Fibroblast of gingiva (primary cell): ENCODE results near the gene PKD1L1.
A peak's percentile ranks its signal among the peaks of the same experiment; 100 is the strongest.
"Not testable (repeated sequence)": the region's sequence is repeated elsewhere in the genome, so short reads cannot be mapped to it uniquely, and the experiment has no call there.

ENCODE experiments used
- DNase-seq: peaks from one replicate; pipeline ENCODE4 v3.0.0-alpha.2; 2011; ENCODE audit warnings: low read depth

The PKD1L1 gene

DNA sequence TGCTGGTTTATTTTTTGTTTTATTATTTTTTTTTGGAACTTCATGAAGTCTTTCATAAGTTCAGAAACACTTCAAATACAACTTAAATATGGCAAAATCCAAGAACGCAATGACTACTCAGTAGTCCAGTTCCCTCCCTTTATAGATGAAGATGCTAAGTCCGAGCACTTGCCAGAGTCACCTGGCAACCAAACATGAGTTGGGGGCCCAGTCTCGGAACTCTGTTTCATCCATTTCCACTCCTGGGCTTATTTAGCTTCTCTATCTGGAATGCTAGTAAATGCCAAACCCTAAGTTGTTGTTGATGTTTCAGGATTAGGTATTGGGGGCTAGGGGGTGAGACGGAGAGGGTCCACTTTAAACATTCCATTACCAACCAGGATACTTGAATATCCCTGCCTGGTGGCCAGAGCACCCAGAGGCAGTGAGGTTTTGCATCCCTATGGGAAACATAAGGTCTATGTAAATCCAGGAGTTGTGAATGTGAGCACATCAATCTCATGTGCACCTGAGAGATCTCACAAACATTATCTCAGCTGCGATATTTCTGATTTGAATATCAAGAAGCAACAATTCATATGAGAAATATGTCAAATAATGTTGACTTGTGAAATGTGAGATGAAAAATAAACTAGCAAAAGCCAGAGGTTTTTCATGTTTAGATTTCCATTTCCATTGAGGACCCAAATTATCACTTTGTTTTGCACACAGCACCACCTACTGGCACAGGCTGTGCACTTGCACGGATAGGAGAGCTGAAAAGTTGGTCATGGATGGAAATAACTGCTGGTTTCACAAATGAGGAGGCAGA, 129.3 kb downstream of the PKD1L1 start:
- peak; percentile 67 for DNase-seq

DNA sequence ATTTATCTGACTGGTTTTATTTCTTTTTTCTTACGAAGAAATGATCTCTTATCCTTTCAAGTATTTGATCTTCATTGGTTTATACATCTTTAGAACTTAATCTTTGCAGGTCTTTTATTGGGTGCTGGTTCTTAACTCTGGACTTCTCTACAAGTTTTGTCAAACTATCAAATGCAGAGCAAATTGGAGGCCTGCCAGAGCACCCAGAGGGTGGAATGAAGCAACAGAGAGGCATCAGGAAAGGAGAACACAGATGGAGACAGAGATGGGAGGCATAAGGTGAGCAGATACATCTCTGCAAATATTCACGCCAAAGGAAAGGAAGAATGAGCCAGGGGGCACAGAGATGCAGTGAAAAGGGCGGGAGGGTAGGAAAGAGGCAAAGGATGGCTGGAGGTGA, 130.3 kb downstream of the PKD1L1 start:
- DNase-seq: peak; percentile 12

DNA sequence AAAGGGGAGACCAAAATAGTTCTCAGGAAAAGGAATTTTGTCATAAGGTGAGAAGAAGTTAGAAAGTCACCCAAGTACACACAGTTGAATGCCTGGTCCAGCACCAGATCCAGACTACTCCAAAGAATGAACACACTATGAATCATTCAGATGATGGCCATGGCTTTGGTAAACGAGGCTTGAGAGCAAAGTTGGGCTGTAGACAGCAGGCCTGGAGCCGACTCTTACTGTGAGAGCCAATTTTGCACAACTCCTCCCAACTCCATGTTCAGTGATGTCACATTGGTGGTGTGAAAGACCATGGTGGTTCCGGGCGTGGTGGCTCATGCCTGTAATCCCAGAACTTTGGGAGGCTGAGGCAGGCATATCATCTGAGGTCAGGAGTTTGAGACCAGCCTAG, 131.6 kb downstream of the PKD1L1 start:
- DNase-seq: no peak

DNA sequence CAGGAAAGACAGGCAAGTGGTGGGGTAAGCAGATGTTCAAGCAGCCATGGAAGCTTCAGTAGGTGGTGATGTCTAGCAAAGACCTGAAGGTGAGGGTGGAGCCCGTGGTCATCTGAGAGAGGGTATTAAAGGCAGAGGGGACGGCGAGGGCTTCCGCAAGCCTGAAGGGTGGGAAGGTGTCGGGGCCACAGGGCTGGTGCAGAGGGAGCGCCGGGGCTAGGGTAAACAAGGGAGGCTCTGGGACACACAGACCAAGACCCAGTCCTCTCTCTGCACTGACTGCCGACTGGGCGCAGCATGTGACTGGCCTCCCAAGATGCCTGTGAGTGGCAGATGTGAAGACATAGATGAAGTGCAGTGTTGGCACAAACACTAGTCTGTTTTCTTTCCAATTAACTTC, 132.4 kb downstream of the PKD1L1 start:
- no peak for DNase-seq

DNA sequence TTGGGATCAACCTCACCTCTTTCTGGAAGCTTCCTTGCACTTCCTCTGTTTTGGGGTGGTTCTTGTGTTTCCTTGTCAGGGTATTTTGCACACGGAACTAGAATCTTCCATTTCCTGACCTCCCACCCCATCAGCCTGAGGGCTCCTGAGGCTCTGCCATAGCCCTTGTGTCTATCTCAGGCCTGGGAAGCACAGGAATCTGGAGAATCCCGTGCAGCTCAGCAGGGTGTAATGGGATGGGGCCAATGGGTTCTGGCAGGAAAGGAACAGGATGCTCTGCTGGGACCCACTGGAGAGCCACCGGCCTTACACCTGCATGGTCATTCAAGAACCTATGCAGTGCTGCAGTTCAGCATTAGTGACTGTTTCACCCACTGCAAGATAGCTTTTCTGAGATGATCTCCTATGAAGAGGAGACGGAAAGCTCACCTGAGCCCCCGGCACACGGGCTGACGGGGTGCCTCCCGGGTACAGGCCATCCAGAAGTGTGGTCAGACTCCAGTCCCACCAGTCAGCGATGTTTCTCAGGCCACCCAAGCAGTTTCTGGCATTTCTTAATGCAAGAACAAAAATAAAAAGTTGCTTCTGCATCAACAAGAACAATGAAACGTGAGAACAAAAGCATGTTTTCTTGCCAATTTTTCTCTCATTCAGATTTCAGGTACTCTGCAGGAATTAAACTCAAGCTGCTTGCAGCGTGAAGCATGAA, 133.2 kb downstream of the PKD1L1 start:
- DNase-seq: no peak

DNA sequence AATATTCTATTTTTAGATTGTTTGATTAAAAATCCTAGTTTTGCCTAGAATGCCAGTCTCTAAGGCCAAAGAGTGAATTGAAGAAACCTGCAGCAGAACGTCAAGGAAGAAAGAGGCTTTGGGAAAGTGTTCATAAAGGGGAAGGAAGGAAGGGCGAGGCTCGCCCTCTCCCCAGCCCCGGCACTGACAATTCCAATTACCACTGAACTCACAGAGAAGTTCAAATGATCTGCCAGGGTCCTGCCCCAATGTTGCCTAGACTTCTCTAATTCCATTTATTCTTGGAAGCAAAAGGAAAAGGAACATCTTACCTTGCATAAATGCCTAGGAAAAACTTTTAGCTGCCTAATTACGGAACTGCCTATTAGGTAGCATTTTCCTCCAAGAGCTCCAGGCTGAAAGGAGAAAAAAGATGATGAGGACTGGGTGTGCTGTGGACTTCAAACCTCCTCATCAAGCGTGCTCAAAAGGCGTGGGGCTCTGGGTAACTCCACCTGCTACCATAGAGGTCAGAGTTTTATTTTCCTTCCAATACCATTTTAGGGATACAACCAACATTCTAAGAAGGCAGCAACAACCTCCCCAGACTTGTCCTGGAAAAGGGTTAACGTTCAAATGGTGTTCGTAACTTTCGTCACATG, 134.5 kb downstream of the PKD1L1 start:
- no peak for DNase-seq

DNA sequence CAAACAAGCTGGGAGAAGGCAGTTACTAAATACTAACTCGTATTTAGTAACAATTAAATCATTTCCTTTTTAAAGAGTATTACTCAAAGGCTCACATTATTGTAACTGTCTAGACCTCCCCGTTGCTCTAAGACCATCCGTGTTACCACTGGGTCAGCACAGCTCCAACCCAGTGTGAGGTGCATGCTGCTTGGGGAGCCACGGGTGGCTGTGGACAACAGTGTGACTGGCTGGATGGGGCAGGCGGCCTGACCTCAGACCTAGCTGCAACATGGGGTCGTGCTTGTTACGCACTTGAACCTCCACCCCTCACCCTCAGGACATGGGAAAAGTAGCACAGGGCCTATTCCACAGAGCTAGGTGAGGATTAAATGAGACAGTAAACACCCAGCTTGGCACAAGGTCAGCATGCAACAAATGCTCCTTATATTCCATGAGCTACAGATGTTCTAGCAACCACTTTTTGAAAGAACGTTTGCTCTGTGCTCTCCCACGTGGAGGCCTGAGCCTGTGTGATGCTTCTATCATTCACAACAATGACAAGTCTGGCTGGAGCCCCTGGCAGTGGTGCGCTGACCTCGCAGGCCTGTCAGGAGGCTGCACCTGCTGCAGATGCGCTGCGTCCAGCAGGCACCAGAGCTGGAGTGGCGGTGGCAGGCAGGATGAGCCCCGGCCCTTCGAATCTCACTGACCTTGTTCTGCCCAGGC, 135.7 kb downstream of the PKD1L1 start:
- no peak for DNase-seq

DNA sequence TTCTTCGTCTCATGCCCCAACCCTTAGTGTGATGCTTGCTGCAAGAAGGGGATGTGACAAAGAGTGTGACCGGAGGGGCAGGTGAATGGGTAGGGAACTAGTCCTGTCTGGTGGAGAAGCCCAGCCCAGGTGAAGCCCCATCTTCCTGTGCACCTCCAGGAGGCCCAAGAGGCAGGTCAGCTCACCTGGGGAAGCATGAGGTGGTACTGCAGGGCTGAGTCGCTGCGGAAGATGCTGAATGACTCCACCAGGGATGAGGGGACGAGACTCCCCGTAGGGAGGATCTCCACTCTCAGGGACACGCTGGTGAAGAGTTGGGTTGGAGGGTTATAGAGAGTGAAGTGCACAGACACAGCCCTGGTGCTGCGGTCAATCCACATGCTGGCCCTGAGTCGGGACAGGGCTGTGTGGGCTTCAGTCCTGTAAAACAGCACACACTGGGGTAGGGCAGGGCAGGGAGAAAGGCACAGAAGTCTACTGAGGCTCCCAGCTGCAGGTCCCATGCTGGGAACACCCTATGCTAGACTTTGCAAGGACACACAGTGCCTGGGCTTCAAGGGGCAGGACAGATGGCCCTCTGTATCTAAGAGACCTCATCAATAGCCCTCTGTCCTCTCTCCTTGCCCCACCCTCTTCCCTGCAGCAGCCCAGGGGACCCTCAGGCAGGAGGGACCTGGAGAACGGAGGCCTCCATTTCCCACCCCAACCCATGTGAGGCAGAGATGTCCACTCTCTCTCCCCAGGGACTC, 136.5 kb downstream of the PKD1L1 start:
- no peak for DNase-seq

DNA sequence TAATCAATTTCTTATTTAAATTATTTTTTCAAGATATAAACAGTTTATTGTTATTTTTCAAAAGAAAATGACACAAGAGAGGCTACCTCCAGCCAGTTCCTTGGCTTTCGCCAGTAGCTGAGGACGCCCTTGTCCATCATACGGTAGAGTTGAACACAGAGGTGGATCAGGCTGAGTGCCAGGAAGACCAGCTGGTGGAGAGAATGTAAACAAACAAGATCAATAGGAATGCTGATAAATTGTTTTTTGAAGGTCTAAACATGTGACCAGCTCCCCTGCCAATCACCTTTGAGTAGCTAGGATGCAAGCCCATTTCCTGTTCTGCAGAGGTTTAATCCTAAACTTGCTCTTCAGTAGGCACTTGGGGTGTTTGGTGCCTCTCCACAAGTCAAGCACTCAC, 138.9 kb downstream of the PKD1L1 start:
- no peak for DNase-seq

DNA sequence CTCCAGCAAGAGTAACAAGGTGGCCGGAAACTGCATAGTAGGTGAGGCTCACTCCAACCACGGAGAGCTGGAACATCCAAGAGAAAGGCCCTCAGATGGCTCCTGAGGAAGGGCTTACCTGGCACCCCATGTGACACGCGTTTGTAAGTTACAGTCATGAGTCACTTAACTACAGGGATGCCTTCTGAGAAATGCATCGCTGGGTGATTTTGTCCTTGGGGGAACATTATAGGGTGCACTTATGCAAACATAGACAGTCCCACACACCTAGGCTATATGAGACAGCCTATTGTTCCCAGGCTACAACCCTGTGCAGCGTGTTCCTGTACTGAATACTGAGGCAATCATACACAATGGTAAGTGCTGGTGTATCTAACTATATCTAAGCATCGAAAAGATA, 139.9 kb downstream of the PKD1L1 start:
- DNase-seq: no peak

DNA sequence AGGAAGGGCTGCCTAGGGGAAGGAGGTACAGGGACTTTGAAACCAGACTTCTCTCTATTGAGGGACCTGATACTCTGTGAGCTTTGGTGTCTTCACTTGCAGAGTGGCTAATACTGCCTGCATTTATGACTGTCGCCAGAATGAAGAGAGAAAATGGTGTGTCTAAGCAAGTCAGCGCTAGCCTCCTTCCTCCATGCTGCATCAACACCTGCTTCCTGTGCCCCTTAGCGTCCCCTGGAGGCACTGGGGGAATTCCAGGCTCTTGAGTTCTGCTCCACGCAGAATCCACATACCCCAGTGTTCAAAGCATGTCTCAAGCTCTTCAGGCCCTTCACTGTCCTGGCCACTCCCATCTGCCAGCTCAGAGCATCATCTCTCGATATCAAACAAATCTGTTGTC, 140.5 kb downstream of the PKD1L1 start:
- DNase-seq: no peak

DNA sequence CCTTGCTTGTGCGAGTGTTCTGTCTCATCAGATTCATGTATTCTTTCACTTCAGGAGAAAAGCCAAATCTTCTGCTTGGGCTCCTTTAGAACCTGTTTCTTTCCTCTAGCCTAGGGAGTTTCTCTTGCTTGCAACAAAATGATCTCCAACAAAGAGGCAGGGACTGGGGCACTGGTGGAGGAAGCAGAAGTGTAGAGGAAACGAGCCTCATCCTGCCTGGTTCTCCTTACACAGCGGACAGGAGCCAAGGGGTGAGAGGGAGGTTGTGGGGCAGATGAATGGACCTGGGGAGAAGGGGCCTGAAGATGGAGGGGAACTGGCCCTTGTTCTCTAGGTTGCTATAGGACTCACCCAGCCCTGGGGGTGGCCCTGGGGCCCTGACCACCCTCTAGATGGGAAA, 141.1 kb downstream of the PKD1L1 start:
- DNase-seq: no peak

DNA sequence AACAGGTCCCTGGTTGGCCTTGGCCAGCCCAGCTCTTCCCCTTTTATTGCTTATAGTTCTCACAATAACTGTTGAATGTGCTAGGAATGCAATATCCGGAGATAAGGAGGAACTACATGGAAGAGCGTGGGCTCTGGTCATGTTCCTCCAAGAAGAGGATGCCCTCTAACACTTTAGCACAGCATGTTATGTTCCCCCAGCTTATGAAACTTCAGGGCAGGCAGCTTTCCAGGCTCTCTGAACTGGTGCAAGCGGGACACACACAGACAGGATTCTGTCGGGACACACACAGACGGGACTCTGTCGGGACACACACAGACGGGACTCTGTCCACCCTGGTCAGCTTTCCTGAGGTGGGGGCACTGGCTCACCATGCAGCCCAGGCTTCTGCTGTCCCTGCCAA, 141.6 kb downstream of the PKD1L1 start:
- DNase-seq: peak; percentile 13

DNA sequence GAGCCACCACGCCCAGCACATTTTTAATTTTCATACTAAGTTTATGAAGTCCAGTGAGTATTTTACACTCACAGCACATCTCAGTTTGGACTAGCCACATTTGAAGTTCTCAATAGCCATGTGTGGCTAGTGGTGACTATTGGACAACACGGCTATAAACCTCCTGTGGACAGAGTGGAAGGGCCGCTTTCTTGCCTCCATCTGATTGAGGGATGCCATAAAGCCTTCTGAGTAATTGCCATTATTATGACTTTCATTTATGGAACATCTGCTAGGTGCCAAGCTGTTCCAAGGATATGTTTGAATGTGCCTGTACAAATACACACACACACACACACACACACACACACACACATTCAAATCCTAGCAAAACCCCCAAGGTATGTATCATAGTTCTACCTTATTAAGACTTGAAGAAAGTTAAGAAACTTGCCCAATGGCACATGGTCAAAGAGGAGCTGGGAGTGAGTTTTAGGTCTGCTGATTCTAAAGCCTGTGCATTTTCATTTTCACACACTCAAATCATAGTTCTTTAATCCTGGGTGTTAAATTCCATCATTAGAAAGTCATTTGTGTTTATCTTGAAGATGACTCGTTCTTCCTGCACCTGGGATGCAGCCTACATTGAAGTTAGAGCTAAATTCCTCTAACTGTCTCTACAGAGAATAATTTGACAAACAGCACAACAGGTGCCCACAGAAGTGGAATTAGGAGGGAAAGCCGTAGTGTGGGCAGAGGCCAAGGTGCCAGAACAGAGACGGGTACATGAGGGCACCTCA, 143.3 kb downstream of the PKD1L1 start:
- DNase-seq: no peak

DNA sequence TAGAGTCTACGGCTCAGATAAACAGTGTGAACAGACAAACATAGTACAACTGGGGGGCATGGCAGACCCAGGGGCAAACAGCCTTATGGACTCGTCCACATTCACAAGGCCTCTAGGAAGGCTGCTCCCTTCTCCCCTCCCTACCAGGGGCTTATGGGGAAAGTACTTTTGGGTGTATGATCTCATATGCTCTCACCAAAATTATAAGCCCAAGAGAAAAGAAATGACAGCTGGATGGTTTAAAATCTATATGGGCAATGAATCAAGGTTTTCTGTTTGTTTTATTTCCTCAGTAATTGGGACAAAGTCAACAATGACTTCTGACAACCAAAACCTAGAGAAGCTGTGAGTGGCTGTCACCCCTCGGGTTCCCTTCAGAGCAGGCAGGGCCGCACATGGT, 144.4 kb downstream of the PKD1L1 start:
- DNase-seq: no peak

DNA sequence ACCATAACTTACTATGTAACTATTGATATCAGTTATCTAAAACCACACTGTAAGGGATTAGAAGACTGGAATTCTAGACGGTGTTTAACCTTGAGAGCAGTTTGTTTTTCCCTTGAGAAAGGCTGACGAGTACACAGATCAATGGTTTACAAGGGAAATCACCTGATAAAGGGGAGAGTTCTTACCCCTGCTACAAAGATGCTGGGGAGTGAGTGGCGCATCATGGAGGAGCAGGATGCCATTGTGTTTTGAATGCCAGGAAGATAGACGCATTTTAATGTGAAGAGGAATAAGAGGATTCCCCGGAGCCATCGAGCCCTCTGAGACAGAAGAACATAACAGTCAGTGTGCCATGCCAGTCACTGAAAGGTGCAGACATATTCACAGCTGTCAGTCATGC, 145.2 kb downstream of the PKD1L1 start:
- no peak for DNase-seq

DNA sequence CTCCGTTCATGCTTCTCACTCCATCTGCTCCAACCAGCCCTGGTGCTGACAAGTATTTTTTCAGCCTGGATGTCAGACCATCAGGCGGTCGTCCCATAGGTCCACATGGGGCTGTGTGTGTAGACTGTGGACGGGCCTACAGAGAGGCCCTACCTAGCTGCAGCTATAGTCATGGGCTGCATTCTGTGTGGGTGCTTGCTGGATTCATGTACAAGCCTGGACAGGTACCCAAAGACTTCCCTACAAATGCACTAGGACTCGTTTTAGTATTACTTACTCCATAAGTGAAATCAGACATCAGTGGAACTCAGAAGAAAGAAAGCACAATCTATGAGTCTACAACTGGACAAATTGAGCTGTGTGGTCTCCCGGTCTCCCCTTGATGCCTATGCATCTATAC, 146.8 kb downstream of the PKD1L1 start:
- DNase-seq: no peak

DNA sequence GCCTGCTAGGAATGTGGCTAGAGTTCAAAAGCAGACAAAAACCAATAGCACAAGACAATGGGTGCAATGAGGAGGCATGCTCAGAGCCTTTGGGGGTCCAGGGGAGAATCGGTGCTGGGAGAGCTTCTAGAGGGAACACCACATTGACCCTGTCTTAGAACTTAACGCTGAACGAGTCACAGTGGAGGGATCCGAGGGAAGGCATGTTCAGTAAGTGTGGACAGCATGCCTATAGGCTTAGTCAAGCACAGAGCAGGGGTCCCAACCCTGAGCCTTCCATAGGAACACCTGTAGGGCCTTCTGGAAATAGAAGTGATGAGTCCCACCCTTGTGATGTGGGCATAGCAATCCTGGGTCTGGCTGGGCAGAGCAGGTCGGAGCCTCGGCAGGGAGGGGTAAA, 148.7 kb downstream of the PKD1L1 start:
- no peak for DNase-seq

DNA sequence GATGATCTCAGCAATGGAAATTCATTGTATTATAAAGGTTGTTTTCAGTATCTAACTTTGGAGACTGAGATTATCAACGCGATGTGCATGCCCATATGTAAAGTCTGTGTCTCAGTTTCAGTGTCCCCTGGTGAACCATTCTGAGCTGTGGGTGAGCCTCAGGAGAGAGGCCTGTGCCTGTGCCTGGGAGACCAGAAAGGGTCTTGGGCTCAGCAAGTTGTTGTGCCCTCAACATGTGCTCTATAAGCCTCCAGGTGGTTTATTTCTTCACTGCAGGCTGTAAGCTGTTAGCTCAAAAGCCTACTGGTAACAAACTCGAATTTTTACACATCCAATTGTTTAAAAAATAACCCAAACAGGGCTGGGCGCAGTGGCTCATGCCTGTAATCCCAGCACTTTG, 151.9 kb downstream of the PKD1L1 start:
- no peak for DNase-seq

DNA sequence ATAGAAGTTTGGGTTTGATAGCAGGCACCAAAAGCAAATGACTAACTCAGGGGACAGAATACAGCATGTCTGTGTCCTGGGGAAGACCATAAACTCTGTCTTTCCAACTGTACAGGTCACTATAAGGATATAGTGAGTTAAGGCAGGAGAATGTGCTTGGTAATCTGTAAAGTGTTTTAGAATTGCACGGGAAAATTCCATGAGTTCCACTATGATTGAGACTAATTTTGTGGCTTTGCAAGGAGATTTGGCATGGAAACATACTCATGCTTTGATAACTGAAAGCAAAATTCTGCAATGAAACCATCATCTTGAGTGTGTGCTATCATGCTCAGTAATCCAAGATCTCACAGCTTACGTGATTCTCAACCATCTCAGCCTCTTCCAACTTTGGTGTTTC, 152.6 kb downstream of the PKD1L1 start:
- peak; percentile 52 for DNase-seq

DNA sequence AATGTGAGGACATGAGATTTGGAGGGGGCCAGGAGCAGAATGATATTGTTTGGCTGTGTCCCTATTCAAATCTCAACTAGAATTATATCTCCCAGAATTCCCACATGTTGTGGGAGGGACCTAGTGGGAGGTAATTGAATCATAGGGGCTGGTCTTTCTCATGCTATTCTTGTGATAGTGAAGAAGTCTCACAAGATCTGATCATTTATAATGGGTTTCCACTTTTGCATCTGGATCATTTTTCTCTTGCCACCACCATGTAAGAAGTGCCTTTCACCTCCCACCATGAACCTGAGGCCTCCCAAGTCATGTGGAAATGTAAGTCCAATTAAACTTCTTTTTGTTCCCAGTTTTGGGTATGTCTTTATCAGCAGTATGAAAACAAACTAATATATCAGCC, 153.1 kb downstream of the PKD1L1 start:
- not testable (repeated sequence) for DNase-seq
